ENCODE measurements around the gene NTNG2. TPM values are rescaled to one million over a fixed set of nuclear protein-coding genes. Genes with fewer than 3 reads are reported as not detected.
"Not testable (repeated sequence)": the region's sequence is repeated elsewhere in the genome, so short reads cannot be mapped to it uniquely, and the experiment has no call there.

The NTNG2 gene
- polyA plus RNA-seq (2014; cell fraction: cytosol; rRNA removed): 0.89 and 1.5 TPM in 2 replicates
- polyA plus RNA-seq (2014; cell fraction: nucleus; rRNA removed): 17.6 and 20.7 TPM in 2 replicates

GRCh38 chr9:132161743-132162184 is at the start of gene NTNG2:
NTNG2 (plus strand) TSS chr9:132162058; CDS start chr9:132166832, 4,774 bp downstream.
- DNase-seq (ENCODE audit: low spot score): no peak

GRCh38 chr9:132114102-132114707 is 47.7 kb upstream of the NTNG2 start:
- peak; percentile 38 for DNase-seq (ENCODE audit: low spot score)

- no peak for DNase-seq (ENCODE audit: low spot score)
These were observed 45.3 kb upstream of the NTNG2 start for GRCh38 chr9:132116583-132116982.

- no peak for DNase-seq (ENCODE audit: low spot score)
These were observed 44.2 kb upstream of the NTNG2 start for GRCh38 chr9:132117694-132118093.

GRCh38 chr9:132121021-132121420 is 40.8 kb upstream of the NTNG2 start:
- DNase-seq (ENCODE audit: low spot score): no peak

GRCh38 chr9:132124800-132125199 is 37.1 kb upstream of the NTNG2 start:
- DNase-seq (ENCODE audit: low spot score): no peak

GRCh38 chr9:132125361-132125760 is 36.5 kb upstream of the NTNG2 start:
- DNase-seq (ENCODE audit: low spot score): no peak

- DNase-seq (ENCODE audit: low spot score): no peak
These were observed 35.7 kb upstream of the NTNG2 start for GRCh38 chr9:132125944-132126679.

- no peak for DNase-seq (ENCODE audit: low spot score)
These were observed 35.1 kb upstream of the NTNG2 start for GRCh38 chr9:132126680-132127236.

- no peak for DNase-seq (ENCODE audit: low spot score)
These were observed 33.8 kb upstream of the NTNG2 start for GRCh38 chr9:132127888-132128534.

- DNase-seq (ENCODE audit: low spot score): no peak
These were observed 32.3 kb upstream of the NTNG2 start for GRCh38 chr9:132129535-132129934.

- not testable (repeated sequence) for DNase-seq (ENCODE audit: low spot score)
These were observed 27.8 kb upstream of the NTNG2 start for GRCh38 chr9:132134085-132134484.

- no peak for DNase-seq (ENCODE audit: low spot score)
These were observed 26.4 kb upstream of the NTNG2 start for GRCh38 chr9:132135456-132135855.

- no peak for DNase-seq (ENCODE audit: low spot score)
These were observed 25.6 kb upstream of the NTNG2 start for GRCh38 chr9:132136151-132136780.

- no peak for DNase-seq (ENCODE audit: low spot score)
These were observed 20.4 kb upstream of the NTNG2 start for GRCh38 chr9:132141344-132141947.

GRCh38 chr9:132141948-132142594 is 19.8 kb upstream of the NTNG2 start:
- no peak for DNase-seq (ENCODE audit: low spot score)

- DNase-seq (ENCODE audit: low spot score): peak; percentile 46
These were observed 18.9 kb upstream of the NTNG2 start for GRCh38 chr9:132142924-132143323.

GRCh38 chr9:132143359-132143758 is 18.5 kb upstream of the NTNG2 start:
- no peak for DNase-seq (ENCODE audit: low spot score)

GRCh38 chr9:132144708-132145365 is 17.0 kb upstream of the NTNG2 start:
- no peak for DNase-seq (ENCODE audit: low spot score)

- DNase-seq (ENCODE audit: low spot score): no peak
These were observed 15.8 kb upstream of the NTNG2 start for GRCh38 chr9:132146039-132146438.
